ENCODE data around the gene LRRC37A2. TPM values are rescaled to one million over a fixed set of nuclear protein-coding genes. Genes with fewer than 3 reads are reported as not detected.
A peak's percentile ranks its signal among the peaks of the same experiment; 100 is the strongest.
"Not testable (repeated sequence)": the region's sequence is repeated elsewhere in the genome, so short reads cannot be mapped to it uniquely, and the experiment has no call there.

LRRC37A2 gene
- total RNA-seq (10 to 100 TPM; 19.5 to 27.9 TPM), total RNA-seq (5.1 to 25.7 reads per million in 2 donors)

DNA sequence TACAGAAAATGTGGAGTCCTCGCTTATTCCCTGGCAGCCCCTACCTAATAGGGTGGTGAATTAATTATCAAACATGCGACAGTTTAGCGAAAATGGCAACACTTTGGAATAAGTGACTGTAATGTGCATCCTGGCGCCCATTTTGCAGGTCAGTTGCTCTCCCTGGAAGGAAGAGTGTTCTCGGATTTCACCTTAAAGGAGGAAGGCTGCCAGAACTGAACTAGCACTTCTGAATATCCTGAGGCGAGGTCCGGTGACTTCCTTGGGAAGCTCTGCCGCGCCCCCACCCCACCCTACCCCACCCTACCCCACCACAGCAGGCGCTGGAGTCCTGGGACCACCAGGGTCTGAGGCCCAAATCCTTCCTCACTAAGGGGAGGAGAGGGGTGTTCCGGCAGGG lies at the start of gene LRRC37A2:
Gene LRRC37A2, plus strand, starts transcription at position 301 of the 400 bp plus-strand sequence. CDS start 245 bp downstream, outside the sequence.
- H3K27me3 Mint-ChIP-seq; DNase-seq; ATAC-seq; H3K36me3 Mint-ChIP-seq (ENCODE audit: low read depth); H3K9me3 ChIP-seq (ENCODE audit: control insufficient read depth, low read length, poor library complexity, severe bottlenecking); H3K4me3 Mint-ChIP-seq; H3K4me1 Mint-ChIP-seq; H3K27ac Mint-ChIP-seq: not testable (repeated sequence)

DNA sequence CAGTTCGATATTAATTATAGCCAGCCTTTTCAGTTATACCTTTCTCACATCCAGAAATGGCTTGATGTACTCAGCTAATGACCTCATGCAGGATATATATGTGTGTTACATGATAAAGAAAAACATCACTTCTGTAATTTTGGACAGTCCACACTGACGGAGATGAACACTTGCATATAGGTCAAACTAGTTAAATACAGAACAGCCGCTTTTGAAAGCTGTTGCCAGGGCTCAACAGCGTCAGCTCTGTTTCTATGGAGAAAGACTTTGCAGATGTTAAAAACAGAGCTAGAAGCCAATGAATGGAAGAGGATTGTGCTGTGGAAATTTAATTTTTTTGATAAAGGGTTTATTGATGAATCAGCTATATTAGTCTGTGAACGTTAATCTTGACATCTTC lies 44.6 kb upstream of the LRRC37A2 start:
- H3K27me3 Mint-ChIP-seq; H3K27ac Mint-ChIP-seq; H3K4me1 Mint-ChIP-seq; ATAC-seq; H3K9me3 ChIP-seq (ENCODE audit: control insufficient read depth, low read length, poor library complexity, severe bottlenecking); H3K36me3 Mint-ChIP-seq (ENCODE audit: low read depth); H3K4me3 Mint-ChIP-seq; DNase-seq: not testable (repeated sequence)

DNA sequence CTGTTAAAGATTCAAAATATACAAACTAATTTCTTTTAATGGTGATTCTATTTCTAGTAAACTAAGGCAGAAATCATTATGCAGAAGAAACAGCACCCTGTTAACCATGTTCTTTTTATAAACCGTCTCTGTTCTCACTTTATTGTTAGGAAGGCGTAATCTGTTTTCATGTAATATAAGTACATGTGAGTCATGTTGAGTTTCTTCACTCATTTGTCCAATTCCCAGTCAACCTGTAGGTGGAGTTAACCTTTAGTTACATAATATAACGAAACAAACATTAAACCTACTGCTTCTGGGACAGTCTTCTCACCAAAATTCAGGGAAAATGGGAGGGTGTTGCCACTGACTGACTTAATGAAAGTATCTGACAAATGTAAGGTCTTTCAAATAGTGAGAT lies 37.8 kb upstream of the LRRC37A2 start:
- not testable (repeated sequence) for H3K4me1 Mint-ChIP-seq; DNase-seq; H3K27me3 Mint-ChIP-seq; H3K4me3 Mint-ChIP-seq; H3K27ac Mint-ChIP-seq; H3K9me3 ChIP-seq (ENCODE audit: control insufficient read depth, low read length, poor library complexity, severe bottlenecking); ATAC-seq; H3K36me3 Mint-ChIP-seq (ENCODE audit: low read depth)

DNA sequence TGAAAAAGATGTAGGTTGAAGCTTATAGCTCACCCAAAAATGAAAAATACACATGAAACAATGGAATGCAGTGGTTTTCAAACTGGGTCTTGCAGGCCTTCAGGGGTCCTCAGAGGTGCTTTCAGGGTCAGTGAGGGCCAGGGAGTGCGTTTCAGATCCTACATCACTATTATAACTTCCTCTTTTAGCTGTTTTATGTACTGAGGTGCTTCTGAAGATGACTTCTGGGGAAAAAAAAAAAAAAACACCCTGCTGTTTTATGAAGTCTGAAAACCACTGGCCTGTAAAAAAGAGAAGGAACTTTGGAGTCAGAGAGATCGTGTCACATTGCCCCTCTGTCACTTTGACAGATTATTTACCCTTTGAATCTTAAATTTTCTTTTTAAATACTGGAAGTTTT lies 36.7 kb upstream of the LRRC37A2 start:
- not testable (repeated sequence) for ATAC-seq; H3K4me1 Mint-ChIP-seq; H3K27ac Mint-ChIP-seq; H3K27me3 Mint-ChIP-seq; H3K4me3 Mint-ChIP-seq; DNase-seq; H3K9me3 ChIP-seq (ENCODE audit: control insufficient read depth, low read length, poor library complexity, severe bottlenecking); H3K36me3 Mint-ChIP-seq (ENCODE audit: low read depth)

DNA sequence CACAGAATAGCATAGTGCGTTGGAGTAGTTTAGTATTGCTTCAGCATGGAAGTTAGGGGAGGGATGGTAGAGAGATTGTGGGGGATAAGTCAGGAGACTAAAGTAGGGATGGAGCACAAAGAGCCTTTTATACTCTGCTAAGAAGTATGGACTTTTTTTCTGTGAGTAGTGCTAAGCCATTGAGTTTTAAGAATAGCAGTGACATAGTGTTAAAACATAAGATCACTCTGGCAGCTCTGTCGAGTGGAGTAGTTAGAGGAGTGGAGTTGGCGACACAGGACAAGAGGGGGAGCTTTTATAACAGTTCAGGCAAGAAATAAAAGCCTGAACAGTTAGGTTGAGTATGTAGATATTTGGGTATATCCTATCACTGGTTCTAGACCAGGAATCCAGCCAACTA lies 33.4 kb upstream of the LRRC37A2 start:
- H3K27ac Mint-ChIP-seq; DNase-seq; H3K36me3 Mint-ChIP-seq (ENCODE audit: low read depth); H3K9me3 ChIP-seq (ENCODE audit: control insufficient read depth, low read length, poor library complexity, severe bottlenecking); H3K4me1 Mint-ChIP-seq; H3K4me3 Mint-ChIP-seq; ATAC-seq; H3K27me3 Mint-ChIP-seq: not testable (repeated sequence)

DNA sequence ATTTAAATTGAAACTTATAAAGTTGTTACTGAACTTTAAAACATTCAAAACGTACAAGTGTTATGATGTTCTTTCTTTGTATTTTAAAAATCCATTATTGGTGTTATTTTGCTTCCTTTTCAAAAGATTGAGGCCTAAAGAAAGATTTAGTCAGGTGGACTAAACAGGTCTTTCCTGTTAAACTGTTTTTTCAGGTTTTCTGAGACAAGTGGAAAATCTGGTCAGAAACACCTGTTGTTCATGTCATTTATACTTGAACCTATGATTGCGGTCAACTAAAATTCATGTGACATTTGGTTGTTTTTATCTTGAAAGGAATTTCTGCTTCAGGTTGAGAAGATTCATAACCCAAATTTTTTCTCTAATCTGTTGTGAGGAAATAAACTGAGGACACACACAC lies 31.0 kb upstream of the LRRC37A2 start:
- H3K27me3 Mint-ChIP-seq; ATAC-seq; H3K4me3 Mint-ChIP-seq; H3K36me3 Mint-ChIP-seq (ENCODE audit: low read depth); DNase-seq; H3K27ac Mint-ChIP-seq; H3K4me1 Mint-ChIP-seq; H3K9me3 ChIP-seq (ENCODE audit: control insufficient read depth, low read length, poor library complexity, severe bottlenecking): not testable (repeated sequence)

DNA sequence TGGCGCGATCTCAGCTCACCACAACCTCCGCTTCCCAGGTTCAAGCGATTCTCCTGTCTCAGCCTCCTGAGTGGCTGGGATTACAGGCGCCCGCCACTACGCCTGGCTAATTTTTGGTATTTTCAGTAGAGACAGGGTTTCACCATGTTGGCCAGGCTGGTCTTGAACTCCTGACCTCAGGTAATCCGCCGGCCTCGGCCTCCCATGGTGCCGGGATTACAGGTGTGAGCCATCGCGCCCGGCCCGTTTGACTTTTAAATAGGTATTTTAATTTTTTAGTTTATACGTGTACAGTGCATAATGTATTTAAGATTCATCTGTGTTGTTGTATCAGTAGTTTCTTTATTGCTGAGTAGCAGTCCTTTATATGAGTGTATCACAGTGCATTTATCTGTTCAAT lies 20.2 kb upstream of the LRRC37A2 start:
- not testable (repeated sequence) for ATAC-seq; DNase-seq; H3K4me3 Mint-ChIP-seq; H3K9me3 ChIP-seq (ENCODE audit: control insufficient read depth, low read length, poor library complexity, severe bottlenecking); H3K27ac Mint-ChIP-seq; H3K27me3 Mint-ChIP-seq; H3K4me1 Mint-ChIP-seq; H3K36me3 Mint-ChIP-seq (ENCODE audit: low read depth)

DNA sequence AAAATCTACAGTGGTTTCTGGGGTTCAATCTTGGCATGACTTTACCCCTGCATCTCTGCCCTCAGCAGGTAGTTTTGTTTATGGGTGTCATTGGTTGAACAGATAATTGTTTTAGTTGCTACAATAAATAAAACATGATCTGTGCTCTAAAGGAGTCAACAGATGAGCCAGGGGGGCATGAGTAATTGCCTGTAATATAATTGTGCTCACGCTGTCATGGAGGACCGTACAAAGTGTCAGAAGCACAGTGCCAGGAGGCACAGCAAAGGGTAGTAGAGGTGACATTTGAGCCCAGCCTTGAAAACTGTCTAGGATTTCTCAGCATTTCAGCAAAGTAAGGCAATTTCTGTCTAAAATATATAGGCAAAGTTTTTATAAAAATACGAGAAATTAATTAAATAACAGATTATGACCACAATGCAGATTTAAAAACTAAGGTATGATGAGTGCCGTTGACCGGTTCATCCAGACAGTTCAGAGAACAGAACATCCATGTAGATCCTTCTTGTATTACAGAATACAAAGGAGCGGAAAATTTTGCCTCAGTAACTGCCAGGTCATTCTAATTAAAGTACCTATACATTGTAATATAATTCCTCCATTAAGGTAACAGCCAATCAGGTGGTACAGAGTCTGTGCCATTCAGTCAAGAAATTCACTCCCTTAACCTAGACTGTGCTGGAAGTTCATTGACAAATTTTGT lies 12.7 kb upstream of the LRRC37A2 start:
- H3K27ac Mint-ChIP-seq; H3K36me3 Mint-ChIP-seq (ENCODE audit: low read depth); DNase-seq; H3K27me3 Mint-ChIP-seq; H3K9me3 ChIP-seq (ENCODE audit: control insufficient read depth, low read length, poor library complexity, severe bottlenecking); H3K4me3 Mint-ChIP-seq; ATAC-seq; H3K4me1 Mint-ChIP-seq: not testable (repeated sequence)

DNA sequence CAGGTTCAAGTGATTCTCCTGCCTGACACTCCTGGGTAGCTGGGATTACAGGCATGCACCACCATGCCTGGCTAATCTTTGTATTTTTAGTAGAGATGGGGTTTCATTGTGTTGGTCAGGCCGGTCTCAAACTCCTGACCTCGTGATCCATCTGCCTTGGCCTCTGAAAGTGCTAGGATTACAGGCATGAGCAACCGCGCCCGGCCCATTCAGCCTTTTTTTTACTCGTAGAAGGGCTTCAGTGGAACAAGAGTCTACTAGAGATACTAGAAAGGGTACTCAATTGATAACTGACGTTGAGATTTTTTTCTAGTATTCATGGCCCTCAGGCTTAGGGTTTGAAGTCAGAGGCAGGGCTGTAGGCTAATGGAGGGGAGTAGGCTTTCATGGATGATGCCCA lies 6.4 kb upstream of the LRRC37A2 start:
- DNase-seq; H3K36me3 Mint-ChIP-seq (ENCODE audit: low read depth); H3K9me3 ChIP-seq (ENCODE audit: control insufficient read depth, low read length, poor library complexity, severe bottlenecking); H3K27me3 Mint-ChIP-seq; ATAC-seq; H3K4me1 Mint-ChIP-seq; H3K4me3 Mint-ChIP-seq; H3K27ac Mint-ChIP-seq: not testable (repeated sequence)

DNA sequence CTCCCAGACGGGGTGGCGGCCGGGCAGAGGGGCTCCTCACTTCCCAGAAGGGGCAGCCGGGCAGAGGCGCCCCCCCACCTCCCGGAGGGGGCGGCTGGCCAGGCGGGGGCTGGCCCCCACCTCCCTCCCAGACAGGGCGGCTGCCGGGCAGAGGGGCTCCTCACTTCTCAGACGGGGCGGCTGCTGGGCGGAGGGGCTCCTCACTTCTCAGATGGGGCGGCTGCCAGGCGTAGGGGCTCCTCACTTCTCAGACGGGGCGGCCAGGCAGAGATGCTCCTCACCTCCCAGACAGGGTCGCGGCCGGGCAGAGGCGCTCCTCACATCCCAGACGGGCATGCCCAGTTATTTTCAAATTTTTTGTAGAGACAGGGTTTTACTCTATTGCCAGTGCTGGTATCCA lies 22.4 kb downstream of the LRRC37A2 start:
- ATAC-seq, result not testable (repeated sequence)

DNA sequence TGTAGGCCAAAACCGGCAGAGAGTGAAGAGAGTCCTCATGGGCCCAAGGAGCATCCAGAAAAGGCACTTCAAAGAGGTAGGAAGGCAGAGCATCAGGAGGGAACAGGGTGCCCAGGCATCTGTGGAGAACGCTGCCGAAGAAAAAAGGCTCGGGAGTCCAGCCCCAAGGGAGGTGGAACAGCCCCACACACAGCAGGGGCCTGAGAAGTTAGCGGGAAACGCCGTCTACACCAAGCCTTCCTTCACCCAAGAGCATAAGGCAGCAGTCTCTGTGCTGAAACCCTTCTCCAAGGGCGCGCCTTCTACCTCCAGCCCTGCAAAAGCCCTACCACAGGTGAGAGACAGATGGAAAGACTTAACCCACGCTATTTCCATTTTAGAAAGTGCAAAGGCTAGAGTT lies 36.3 kb downstream of the LRRC37A2 start:
- H3K36me3 Mint-ChIP-seq (ENCODE audit: low read depth); ATAC-seq; H3K27me3 Mint-ChIP-seq; H3K9me3 ChIP-seq (ENCODE audit: control insufficient read depth, low read length, poor library complexity, severe bottlenecking); H3K4me1 Mint-ChIP-seq; DNase-seq; H3K27ac Mint-ChIP-seq; H3K4me3 Mint-ChIP-seq: not testable (repeated sequence)

More for the DNA sequence above, 22.4 kb downstream of the LRRC37A2 start:
- not testable (repeated sequence) for H3K27ac Mint-ChIP-seq; H3K4me1 Mint-ChIP-seq; H3K9me3 ChIP-seq (ENCODE audit: control insufficient read depth, low read length, poor library complexity, severe bottlenecking); H3K27me3 Mint-ChIP-seq; H3K36me3 Mint-ChIP-seq (ENCODE audit: low read depth); H3K4me3 Mint-ChIP-seq
- peak in 1 of 3 donors; percentile 16 for DNase-seq

DNA sequence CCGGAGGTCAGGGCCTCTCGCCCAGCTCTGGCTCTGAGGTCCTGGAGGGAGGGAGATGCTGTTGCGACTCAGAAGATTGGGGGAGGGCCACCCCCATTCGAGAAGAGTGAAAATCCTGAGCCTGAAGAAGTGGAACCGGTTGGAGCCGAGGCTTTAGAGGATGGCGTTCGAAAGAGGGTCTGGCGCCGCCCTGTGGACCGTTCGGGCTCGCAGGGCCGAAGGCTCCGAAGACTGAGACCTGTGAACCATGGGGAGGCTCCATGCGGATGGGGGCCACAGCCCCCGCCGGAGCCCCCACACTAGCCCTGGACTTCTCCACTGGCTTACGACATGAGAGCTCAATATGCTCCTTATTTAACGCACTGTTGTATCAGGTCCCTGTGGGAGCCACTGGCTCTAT lies 46.9 kb downstream of the LRRC37A2 start:
- H3K36me3 Mint-ChIP-seq (ENCODE audit: low read depth); H3K27me3 Mint-ChIP-seq; DNase-seq; H3K4me3 Mint-ChIP-seq; H3K9me3 ChIP-seq (ENCODE audit: control insufficient read depth, low read length, poor library complexity, severe bottlenecking); H3K4me1 Mint-ChIP-seq; H3K27ac Mint-ChIP-seq: not testable (repeated sequence)
- ATAC-seq, result peak; percentile 40

DNA sequence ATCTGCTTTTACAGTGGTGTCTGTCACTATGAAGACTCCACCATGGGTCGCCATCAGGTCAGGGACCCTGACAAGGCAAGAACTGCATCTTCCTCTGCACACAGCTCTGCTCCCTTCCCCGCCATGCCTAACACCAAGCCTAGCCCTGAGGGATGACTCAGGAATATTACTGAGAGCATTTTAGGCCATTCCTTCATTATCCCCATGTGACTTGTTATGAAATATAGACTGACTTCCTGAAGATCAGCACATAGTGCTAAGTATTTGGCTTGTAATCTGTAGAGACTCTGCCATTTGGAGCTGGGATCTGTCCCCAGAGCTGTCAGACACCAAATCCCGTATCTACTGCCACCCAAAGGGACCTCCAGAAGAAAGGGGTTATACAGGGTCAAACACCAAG lies 47.8 kb downstream of the LRRC37A2 start:
- H3K4me1 Mint-ChIP-seq; H3K4me3 Mint-ChIP-seq; H3K27me3 Mint-ChIP-seq; H3K9me3 ChIP-seq (ENCODE audit: control insufficient read depth, low read length, poor library complexity, severe bottlenecking); H3K36me3 Mint-ChIP-seq (ENCODE audit: low read depth); ATAC-seq; H3K27ac Mint-ChIP-seq; DNase-seq: not testable (repeated sequence)

DNA sequence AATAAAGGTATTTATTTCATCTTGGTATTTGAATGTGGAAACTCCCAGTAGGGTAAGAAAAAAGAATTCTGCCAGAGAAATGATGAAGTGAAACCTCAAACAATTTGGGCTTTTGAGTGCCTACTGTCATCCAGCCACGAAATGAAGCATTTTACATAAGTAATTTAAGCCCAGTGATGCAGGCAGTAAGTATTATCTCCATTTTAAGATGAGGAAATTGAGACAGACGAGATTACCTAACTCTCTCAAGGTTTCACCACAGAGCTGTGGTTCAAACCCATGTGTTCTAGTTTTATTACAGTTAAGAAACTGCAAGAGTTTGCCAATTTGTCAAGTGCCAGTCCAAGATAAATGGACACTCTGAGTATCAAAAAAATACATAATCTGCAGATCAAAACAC lies 54.0 kb downstream of the LRRC37A2 start:
- H3K36me3 Mint-ChIP-seq (ENCODE audit: low read depth); DNase-seq; H3K9me3 ChIP-seq (ENCODE audit: control insufficient read depth, low read length, poor library complexity, severe bottlenecking); H3K27ac Mint-ChIP-seq; H3K4me3 Mint-ChIP-seq; H3K27me3 Mint-ChIP-seq; H3K4me1 Mint-ChIP-seq: not testable (repeated sequence)
- peak; percentile 77 for ATAC-seq

All from T-helper 17 cell (primary cell).